ENCODE results near the gene EPHA8. TPM values are rescaled to one million over a fixed set of nuclear protein-coding genes. Genes with fewer than 3 reads are reported as not detected.

The EPHA8 gene
- polyA plus RNA-seq, 1 donor (not counting 4 experiments of a cell fraction or from before 2014, with no cell fraction given) = 1.0 TPM

DNA sequence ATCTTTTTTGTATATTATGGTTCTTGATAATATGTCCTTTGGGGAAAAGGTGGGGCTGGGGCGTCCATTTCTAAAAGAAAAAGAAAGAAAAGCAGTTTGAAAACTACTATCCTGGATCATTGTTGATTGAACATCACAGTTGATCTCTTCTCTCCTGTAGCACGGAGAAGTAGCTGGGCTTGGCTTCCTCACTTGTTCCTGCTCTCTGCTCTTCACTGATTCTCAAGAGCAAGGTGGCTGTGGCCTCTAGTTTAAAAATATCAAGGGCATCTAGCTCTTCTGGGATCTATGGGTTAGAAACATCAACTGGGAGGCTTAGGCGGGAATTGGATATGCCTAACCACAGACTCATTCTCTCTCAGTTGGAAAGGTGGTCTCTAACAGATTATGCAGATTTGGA lies 38.1 kb upstream of the EPHA8 start:
- Histone ChIP-seq H3K4me2 (ENCODE audit: control insufficient read depth, extremely low read depth, insufficient read depth, low read depth, low read length) (no peak overlapping the region), H3K27ac (ENCODE audit: control insufficient read depth, insufficient read depth, low read length) (no peak overlapping the region), H4K20me1 (ENCODE audit: control insufficient read depth, extremely low read depth, insufficient read depth, low read length) (no peaks in the 10 kb centered on the region), H3K9me3 (ENCODE audit: control insufficient read depth, low read depth, low read length) (no peaks in the 10 kb centered on the region), H3K36me3 (ENCODE audit: control insufficient read depth in 2 of 2, extremely low read depth in 1 of 2, insufficient read depth in 2 of 2, low read length in 2 of 2) (peaks cover 26 to 31% of the 10 kb centered on the region in 2 experiments), H3K79me2 (ENCODE audit: control insufficient read depth, insufficient read depth, low read length) (no peaks in the 10 kb centered on the region), H3K9me1 (ENCODE audit: control insufficient read depth, extremely low read depth, insufficient read depth, low read length) (no peaks in the 10 kb centered on the region), H3K4me3 (ENCODE audit: control insufficient read depth in 2 of 3, extremely low read depth in 1 of 3, insufficient read depth in 2 of 3, low read depth in 1 of 3, low read length in 3 of 3) (no peak overlapping the region), H3K27me3 (ENCODE audit: control insufficient read depth, extremely low read depth, insufficient read depth, low read length) (no peaks in the 10 kb centered on the region), H3K9ac (ENCODE audit: control insufficient read depth, extremely low read depth, insufficient read depth, low read length) (no peak overlapping the region), H3K4me1 (ENCODE audit: control insufficient read depth, extremely low read depth, insufficient read depth, low read length) (no peaks in the 10 kb centered on the region), H2AFZ (ENCODE audit: control insufficient read depth, low read length) (no peak overlapping the region)
- FAIRE-seq = no peak
- TF ChIP-seq, protein P1, sequence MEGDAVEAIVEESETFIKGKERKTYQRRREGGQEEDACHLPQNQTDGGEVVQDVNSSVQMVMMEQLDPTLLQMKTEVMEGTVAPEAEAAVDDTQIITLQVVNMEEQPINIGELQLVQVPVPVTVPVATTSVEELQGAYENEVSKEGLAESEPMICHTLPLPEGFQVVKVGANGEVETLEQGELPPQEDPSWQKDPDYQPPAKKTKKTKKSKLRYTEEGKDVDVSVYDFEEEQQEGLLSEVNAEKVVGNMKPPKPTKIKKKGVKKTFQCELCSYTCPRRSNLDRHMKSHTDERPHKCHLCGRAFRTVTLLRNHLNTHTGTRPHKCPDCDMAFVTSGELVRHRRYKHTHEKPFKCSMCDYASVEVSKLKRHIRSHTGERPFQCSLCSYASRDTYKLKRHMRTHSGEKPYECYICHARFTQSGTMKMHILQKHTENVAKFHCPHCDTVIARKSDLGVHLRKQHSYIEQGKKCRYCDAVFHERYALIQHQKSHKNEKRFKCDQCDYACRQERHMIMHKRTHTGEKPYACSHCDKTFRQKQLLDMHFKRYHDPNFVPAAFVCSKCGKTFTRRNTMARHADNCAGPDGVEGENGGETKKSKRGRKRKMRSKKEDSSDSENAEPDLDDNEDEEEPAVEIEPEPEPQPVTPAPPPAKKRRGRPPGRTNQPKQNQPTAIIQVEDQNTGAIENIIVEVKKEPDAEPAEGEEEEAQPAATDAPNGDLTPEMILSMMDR (optimal IDR thresholded peaks at IDR 0.05 in 1 of 3, IDR thresholded peaks at IDR 0.05 in 1 of 3, conservative IDR thresholded peaks at IDR 0.05 in 1 of 3; ENCODE audit: extremely low read depth in 1 of 3, insufficient read depth in 2 of 3, low read length in 3 of 3) = no peak
- TF ChIP-seq EZH2 (IDR thresholded peaks at IDR 0.05; ENCODE audit: low read length) = no peak
- no peak for DNase-seq (ENCODE audit: low read depth, low spot score)
- dilution Hi-C loops (cut with MboI; ENCODE audit: extremely low pct_ligation_motif_present, low sequenced_read_pairs) = no loop called here

DNA sequence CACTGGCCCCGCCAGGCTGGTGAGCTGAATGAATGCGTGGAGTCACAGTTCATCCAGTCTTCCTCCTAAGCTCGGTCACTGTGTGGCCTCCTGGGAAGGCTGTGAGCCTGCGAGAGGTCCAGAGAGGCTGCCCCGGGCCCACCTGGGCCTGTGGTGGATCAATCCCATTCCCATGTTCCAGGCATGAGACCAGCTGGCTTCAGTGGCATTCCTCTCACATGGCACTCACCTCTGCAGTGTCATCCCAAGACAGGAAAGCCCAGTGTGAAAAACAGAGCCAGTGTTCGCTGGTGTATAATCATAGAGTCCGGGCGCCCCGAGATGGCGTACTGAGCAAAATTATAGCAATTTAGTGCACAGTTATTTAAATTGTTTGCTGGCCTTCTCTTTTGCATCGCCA lies 37.6 kb upstream of the EPHA8 start:
- H3K9ac ChIP-seq (ENCODE audit: control insufficient read depth, extremely low read depth, insufficient read depth, low read length) = no peak overlapping the region
- H3K27ac ChIP-seq (ENCODE audit: control insufficient read depth, insufficient read depth, low read length) = no peak overlapping the region
- dilution Hi-C loops (cut with MboI; ENCODE audit: extremely low pct_ligation_motif_present, low sequenced_read_pairs) = no loop called here
- FAIRE-seq = no peak
- no peak overlapping the region for H3K4me2 ChIP-seq (ENCODE audit: control insufficient read depth, extremely low read depth, insufficient read depth, low read depth, low read length)
- H3K4me3 ChIP-seq (ENCODE audit: control insufficient read depth in 2 of 3, extremely low read depth in 1 of 3, insufficient read depth in 2 of 3, low read depth in 1 of 3, low read length in 3 of 3) = no peak overlapping the region
- TF ChIP-seq, protein P1 (optimal IDR thresholded peaks at IDR 0.05 in 1 of 3, IDR thresholded peaks at IDR 0.05 in 1 of 3, conservative IDR thresholded peaks at IDR 0.05 in 1 of 3; ENCODE audit: extremely low read depth in 1 of 3, insufficient read depth in 2 of 3, low read length in 3 of 3) = no peak
- TF ChIP-seq EZH2 (IDR thresholded peaks at IDR 0.05; ENCODE audit: low read length) = no peak
- no peaks in the 10 kb centered on the region for H4K20me1 ChIP-seq (ENCODE audit: control insufficient read depth, extremely low read depth, insufficient read depth, low read length)
- H3K27me3 ChIP-seq (ENCODE audit: control insufficient read depth, extremely low read depth, insufficient read depth, low read length) = no peaks in the 10 kb centered on the region
- H3K36me3 ChIP-seq (ENCODE audit: control insufficient read depth in 2 of 2, extremely low read depth in 1 of 2, insufficient read depth in 2 of 2, low read length in 2 of 2) = peaks cover 26 to 30% of the 10 kb centered on the region in 2 experiments
- no peak overlapping the region for H2AFZ ChIP-seq (ENCODE audit: control insufficient read depth, low read length)
- no peaks in the 10 kb centered on the region for H3K4me1 ChIP-seq (ENCODE audit: control insufficient read depth, extremely low read depth, insufficient read depth, low read length)
- H3K9me1 ChIP-seq (ENCODE audit: control insufficient read depth, extremely low read depth, insufficient read depth, low read length) = no peaks in the 10 kb centered on the region
- no peaks in the 10 kb centered on the region for H3K79me2 ChIP-seq (ENCODE audit: control insufficient read depth, insufficient read depth, low read length)
- no peaks in the 10 kb centered on the region for H3K9me3 ChIP-seq (ENCODE audit: control insufficient read depth, low read depth, low read length)
- DNase-seq (ENCODE audit: low read depth, low spot score) = no peak

All from keratinocyte (primary cell).